Activated T-helper 2 cell treated with anti-CD3 and anti-CD28 coated beads, Interferon-gamma antibody, Interleukin-2, Interleukin-4, amounts not matched to agents 10 μg/mL and 5 μg/mL and 100 μg/mL, durations not matched to agents 14 hours and 24 hours and 36 hours (primary cell): ENCODE data around the gene HELZ. TPM values are rescaled to one million over a fixed set of nuclear protein-coding genes. Genes with fewer than 3 reads are reported as not detected.

Experiments used
- DNase-seq: peaks from one replicate; pipeline ENCODE4 v3.0.0; 2021; ENCODE audit warnings: low spot score
- H3K27ac Mint-ChIP-seq: one replicate; pipeline ENCODE4 v1.8.0; 2021; ENCODE audit warnings: mixed read lengths
- H3K27me3 Mint-ChIP-seq: one replicate; pipeline ENCODE4 v1.8.0; 2021; ENCODE audit warnings: low read depth, mixed read lengths
- H3K36me3 Mint-ChIP-seq: one replicate; pipeline ENCODE4 v1.8.0; 2021; ENCODE audit warnings: low read depth, mixed read lengths
- H3K4me1 Mint-ChIP-seq: one replicate; pipeline ENCODE4 v1.8.0; 2021; ENCODE audit warnings: low read depth, mixed read lengths
- H3K4me3 Mint-ChIP-seq: one replicate; pipeline ENCODE4 v1.8.0; 2021; ENCODE audit warnings: low read depth, mild to moderate bottlenecking, moderate library complexity, mixed read lengths
- H3K9me3 Mint-ChIP-seq: one replicate; pipeline ENCODE4 v1.8.0; 2021; ENCODE audit warnings: mixed read lengths
- intact Hi-C: fragments of 100-400 bp; cut with micrococcal nuclease; formaldehyde crosslinking; loops from one replicate; pipeline ENCODE4 v1.15.1; 2023
- total RNA-seq: library from RNA; stranded (reverse); gene quantifications from 2 replicates; pipeline ENCODE4 v1.2.3, GENCODE V29; 2022

HELZ gene
- total RNA-seq, 1 donor from 2014 or later, result 67.1 TPM

DNA sequence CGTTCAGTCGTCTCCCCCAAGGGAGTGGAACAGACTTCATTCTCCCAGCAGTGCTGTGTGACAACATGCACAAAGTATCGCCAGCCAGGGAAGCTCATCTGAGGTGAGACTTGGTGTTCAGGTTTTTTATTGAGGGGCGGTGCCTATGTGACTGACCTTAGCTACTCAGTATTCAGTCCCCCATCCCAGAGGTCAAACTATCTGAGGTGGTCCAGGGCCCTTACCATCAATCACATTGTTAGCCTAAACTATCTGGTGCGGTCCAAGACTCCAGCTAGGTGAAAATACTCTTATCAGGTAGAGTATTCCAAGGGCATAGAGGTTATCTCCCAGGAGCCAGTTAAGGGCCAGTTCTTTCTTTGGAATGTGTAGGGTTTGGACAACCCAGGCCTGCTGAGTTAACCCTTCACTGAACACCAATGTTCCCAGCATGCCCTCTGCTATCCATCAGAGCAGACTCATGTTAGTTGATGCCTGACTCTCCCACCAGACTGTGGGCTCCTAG is 206.1 kb downstream of the HELZ start:
- H3K36me3 Mint-ChIP-seq, result no peaks in the 10 kb centered on the region
- no peak overlapping the region for H3K27ac Mint-ChIP-seq
- H3K9me3 Mint-ChIP-seq, result no peaks in the 10 kb centered on the region
- H3K27me3 Mint-ChIP-seq, result no peaks in the 10 kb centered on the region
- intact Hi-C loops, result no loop called here
- H3K4me3 Mint-ChIP-seq, result no peak overlapping the region
- DNase-seq, result no peak
- H3K4me1 Mint-ChIP-seq, result peaks cover 4% of the 10 kb centered on the region

GRCh38 chr17:67035131-67036083 is 209.6 kb downstream of the HELZ start:
- H3K27me3 Mint-ChIP-seq, result no peaks in the 10 kb centered on the region
- no peak for DNase-seq
- peaks cover 4% of the 10 kb centered on the region for H3K4me1 Mint-ChIP-seq
- no peak overlapping the region for H3K4me3 Mint-ChIP-seq
- no peak overlapping the region for H3K27ac Mint-ChIP-seq
- intact Hi-C loops, result no loop called here
- H3K9me3 Mint-ChIP-seq, result no peaks in the 10 kb centered on the region
- H3K36me3 Mint-ChIP-seq, result no peaks in the 10 kb centered on the region

- no peak overlapping the region for H3K27ac Mint-ChIP-seq
- intact Hi-C loops, result no loop called here
Observed at GRCh38 chr17:67033613-67034012, 211.4 kb downstream of the HELZ start.

DNA sequence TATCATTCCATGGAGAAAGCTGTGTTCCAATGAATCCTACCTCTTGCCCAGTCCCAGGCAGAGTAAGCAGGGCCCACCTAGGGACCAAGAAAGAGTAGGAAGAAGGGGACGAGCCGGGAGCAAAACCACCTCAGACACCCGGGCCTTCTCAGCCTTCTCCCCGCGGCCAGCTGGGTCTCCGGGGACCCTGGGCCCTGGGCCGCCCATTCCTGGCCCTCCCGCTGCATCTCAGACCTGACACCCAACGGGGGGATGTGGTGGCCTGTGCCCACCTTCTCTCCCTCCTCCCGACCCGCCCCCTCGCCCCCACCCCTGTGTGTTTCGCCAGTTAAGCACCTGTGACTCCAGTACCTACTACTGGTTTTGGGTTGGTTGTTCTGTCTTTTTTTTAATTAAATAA is 212.0 kb downstream of the HELZ start:
- H3K4me1 Mint-ChIP-seq, result peaks cover 4% of the 10 kb centered on the region
- H3K36me3 Mint-ChIP-seq, result no peaks in the 10 kb centered on the region
- no peak overlapping the region for H3K4me3 Mint-ChIP-seq
- H3K27me3 Mint-ChIP-seq, result no peaks in the 10 kb centered on the region
- intact Hi-C loops, result no loop called here
- no peak for DNase-seq
- H3K27ac Mint-ChIP-seq, result no peak overlapping the region
- no peaks in the 10 kb centered on the region for H3K9me3 Mint-ChIP-seq

More at GRCh38 chr17:67033613-67034012, 211.4 kb downstream of the HELZ start:
- Mint-ChIP-seq H3K27me3 (no peaks in the 10 kb centered on the region), H3K4me3 (no peak overlapping the region), H3K9me3 (no peaks in the 10 kb centered on the region), H3K4me1 (peaks cover 4% of the 10 kb centered on the region), H3K36me3 (no peaks in the 10 kb centered on the region)
- no peak for DNase-seq

- DNase-seq, result no peak
- intact Hi-C loops, result no loop called here
- no peak overlapping the region for H3K27ac Mint-ChIP-seq
- H3K4me1 Mint-ChIP-seq, result peaks cover 4% of the 10 kb centered on the region
- H3K27me3 Mint-ChIP-seq, result no peaks in the 10 kb centered on the region
- H3K9me3 Mint-ChIP-seq, result no peaks in the 10 kb centered on the region
- no peaks in the 10 kb centered on the region for H3K36me3 Mint-ChIP-seq
- H3K4me3 Mint-ChIP-seq, result no peak overlapping the region
Observed at GRCh38 chr17:67032382-67032781, 212.6 kb downstream of the HELZ start.

DNA sequence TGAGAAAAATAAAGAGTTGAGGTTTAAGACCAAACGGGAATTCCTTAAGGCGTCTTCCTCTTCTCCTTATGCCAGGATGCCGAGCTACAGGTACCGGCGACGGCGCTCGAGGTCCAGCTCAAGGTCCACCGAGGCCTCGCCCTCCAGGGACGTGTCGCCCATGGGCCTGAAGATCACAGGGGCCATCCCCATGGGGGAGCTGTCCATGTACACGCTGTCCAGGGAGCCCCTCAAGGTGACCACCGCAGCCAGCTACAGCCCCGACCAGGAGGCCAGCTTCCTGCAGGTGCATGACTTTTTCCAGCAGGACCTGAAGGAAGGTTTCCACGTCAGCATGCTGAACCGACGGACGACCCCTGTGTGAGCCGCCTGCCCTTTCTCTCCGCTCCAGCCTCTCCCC is 214.4 kb downstream of the HELZ start:
- intact Hi-C loops, result no loop called here
- H3K27me3 Mint-ChIP-seq, result no peaks in the 10 kb centered on the region
- DNase-seq, result no peak
- H3K9me3 Mint-ChIP-seq, result no peaks in the 10 kb centered on the region
- no peak overlapping the region for H3K27ac Mint-ChIP-seq
- no peaks in the 10 kb centered on the region for H3K36me3 Mint-ChIP-seq
- H3K4me1 Mint-ChIP-seq, result peaks cover 2% of the 10 kb centered on the region
- H3K4me3 Mint-ChIP-seq, result no peak overlapping the region

DNA sequence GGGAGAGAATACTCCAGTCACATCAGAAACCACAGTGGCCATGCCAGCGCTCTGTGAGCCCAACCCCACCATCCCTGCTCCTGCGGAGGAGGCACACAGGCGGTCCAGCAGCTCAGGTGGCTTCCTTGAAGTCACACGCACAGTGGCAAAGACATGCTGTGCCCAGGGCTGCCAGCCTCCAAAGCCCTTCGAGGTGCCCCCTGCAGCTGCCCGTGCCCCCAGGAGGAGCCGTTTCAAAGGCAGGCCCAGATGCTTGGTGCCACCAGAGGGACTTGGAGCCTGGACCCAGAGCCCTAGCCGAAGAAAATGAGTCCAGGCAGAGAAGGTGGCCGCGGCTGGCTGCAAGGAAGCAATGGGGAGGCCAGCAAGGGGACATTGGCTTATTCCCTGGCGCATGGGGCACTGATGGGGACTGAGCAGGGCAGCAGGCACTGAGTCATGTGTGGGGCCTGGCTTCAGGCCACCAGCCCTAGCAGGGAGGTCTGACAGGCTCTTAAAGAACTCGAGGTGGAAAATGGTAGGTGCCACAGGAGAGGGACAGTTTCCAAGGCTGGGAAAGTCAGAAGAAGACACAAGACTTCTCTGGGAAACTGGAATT is 217.9 kb downstream of the HELZ start:
- DNase-seq, result no peak
- no peaks in the 10 kb centered on the region for H3K4me1 Mint-ChIP-seq
- intact Hi-C loops, result no loop called here
- no peaks in the 10 kb centered on the region for H3K36me3 Mint-ChIP-seq
- no peak overlapping the region for H3K4me3 Mint-ChIP-seq
- no peaks in the 10 kb centered on the region for H3K27me3 Mint-ChIP-seq
- H3K9me3 Mint-ChIP-seq, result no peaks in the 10 kb centered on the region
- no peak overlapping the region for H3K27ac Mint-ChIP-seq

DNA sequence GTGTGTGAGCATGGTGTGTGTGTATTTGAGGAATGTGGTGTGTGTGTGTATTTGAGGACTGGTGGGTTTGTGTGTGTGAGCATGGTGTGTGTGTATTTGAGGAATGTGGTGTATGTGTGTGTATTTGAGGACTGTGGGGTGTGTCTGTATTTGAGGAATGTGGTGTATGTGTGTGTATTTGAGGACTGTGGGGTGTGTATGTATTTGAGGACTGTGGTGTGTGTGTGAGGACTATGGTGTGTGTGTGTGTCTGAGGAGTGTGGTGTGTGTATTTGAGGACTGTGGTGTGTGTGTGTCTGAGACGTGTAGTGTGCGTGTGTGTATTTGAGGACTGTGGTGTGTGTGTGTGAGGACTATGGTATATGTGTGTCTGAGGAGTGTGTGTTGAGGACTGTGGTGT is 218.7 kb downstream of the HELZ start:
- intact Hi-C loops, result no loop called here
- H3K27me3 Mint-ChIP-seq, result no peaks in the 10 kb centered on the region
- H3K27ac Mint-ChIP-seq, result no peak overlapping the region
- H3K9me3 Mint-ChIP-seq, result no peaks in the 10 kb centered on the region
- no peak for DNase-seq
- H3K4me1 Mint-ChIP-seq, result no peaks in the 10 kb centered on the region
- H3K36me3 Mint-ChIP-seq, result no peaks in the 10 kb centered on the region
- H3K4me3 Mint-ChIP-seq, result no peak overlapping the region

GRCh38 chr17:67025216-67025792 is 219.7 kb downstream of the HELZ start:
- H3K27me3 Mint-ChIP-seq, result no peaks in the 10 kb centered on the region
- intact Hi-C loops, result no loop called here
- no peak for DNase-seq

DNA sequence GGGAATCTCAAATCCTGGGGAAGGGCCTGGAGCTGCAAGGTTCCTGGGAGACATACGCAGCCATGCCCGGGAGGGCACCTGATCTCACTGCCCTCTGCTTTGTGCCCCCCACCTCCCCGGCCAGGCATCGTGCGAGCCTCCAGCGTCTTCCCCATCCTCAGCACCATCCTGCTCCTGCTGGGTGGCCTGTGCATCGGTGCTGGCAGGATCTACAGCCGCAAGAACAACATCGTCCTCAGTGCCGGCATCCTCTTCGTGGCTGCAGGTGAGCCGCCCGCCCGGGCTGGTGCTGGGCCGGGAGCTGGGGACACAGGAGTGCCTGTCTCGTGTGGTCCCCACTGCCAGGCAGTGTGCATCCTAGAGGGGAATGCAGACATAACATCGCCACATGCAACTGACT is 220.3 kb downstream of the HELZ start:
- no peaks in the 10 kb centered on the region for H3K4me1 Mint-ChIP-seq
- intact Hi-C loops, result no loop called here

More at GRCh38 chr17:67025216-67025792, 219.7 kb downstream of the HELZ start:
- no peaks in the 10 kb centered on the region for H3K4me1 Mint-ChIP-seq
- no peak overlapping the region for H3K4me3 Mint-ChIP-seq
- no peak overlapping the region for H3K27ac Mint-ChIP-seq
- H3K36me3 Mint-ChIP-seq, result no peaks in the 10 kb centered on the region
- no peaks in the 10 kb centered on the region for H3K9me3 Mint-ChIP-seq

GRCh38 chr17:67022451-67022810 is 222.6 kb downstream of the HELZ start:
- Mint-ChIP-seq H3K27ac (no peak overlapping the region), H3K4me1 (no peaks in the 10 kb centered on the region), H3K36me3 (no peaks in the 10 kb centered on the region), H3K9me3 (no peaks in the 10 kb centered on the region), H3K4me3 (no peak overlapping the region), H3K27me3 (no peaks in the 10 kb centered on the region)
- DNase-seq, result no peak
- intact Hi-C loops, result no loop called here

More for the DNA sequence above, 220.3 kb downstream of the HELZ start:
- H3K4me3 Mint-ChIP-seq, result no peak overlapping the region
- no peak overlapping the region for H3K27ac Mint-ChIP-seq
- no peaks in the 10 kb centered on the region for H3K36me3 Mint-ChIP-seq
- H3K27me3 Mint-ChIP-seq, result no peaks in the 10 kb centered on the region
- DNase-seq, result no peak
- no peaks in the 10 kb centered on the region for H3K9me3 Mint-ChIP-seq

DNA sequence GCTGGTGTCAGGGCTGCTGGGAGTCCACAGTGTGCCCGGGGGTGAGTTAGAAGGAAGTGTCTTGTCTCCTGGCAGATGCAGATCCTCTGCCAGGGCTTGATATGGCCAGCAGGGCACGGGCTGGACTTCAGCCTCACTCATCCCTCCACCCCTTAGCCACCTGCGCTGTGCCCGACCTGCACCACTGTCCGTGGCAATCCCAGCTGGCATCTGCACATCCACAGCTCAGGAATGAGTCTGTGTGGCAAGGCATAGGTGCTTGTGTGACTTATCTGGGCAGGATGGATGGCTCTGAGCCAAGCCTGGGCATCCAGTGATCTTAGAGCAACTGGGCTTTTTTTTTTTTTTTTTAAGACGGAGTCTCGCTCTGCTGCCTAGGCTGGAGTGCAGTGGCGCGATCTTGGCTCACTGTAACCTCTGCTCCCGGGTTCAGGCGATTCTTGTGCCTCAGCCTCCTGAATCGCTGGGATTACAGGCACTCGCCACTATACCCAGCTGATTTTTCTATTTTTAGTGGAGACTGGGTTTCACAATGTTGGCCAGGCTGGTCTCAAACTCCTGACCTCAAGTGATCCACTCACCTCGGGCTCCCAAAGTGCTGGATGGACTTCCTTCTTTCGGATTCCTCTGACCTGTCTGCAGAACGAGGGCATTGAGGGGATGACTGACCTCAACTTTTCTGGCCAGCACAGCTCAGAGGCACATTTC is 223.1 kb downstream of the HELZ start:
- Mint-ChIP-seq H3K36me3 (no peaks in the 10 kb centered on the region), H3K4me1 (no peaks in the 10 kb centered on the region), H3K9me3 (no peaks in the 10 kb centered on the region), H3K27ac (no peak overlapping the region), H3K4me3 (no peak overlapping the region), H3K27me3 (no peaks in the 10 kb centered on the region)
- DNase-seq, result no peak
- intact Hi-C loops, result no loop called here
